CD4-positive, CD25-positive, alpha-beta regulatory T cell (primary cell): ENCODE results near the gene INSIG2. TPM values are rescaled to one million over a fixed set of nuclear protein-coding genes. Genes with fewer than 3 reads are reported as not detected.

Experiments
- ATAC-seq, 2 donors: fragments of 150-1000 bp; cut with Tn5 transposase; one replicate each; pipeline ENCODE4 v1.10.0; 2021; ENCODE audit warnings: low read depth in 2 of 2, moderate number of reproducible peaks in 2 of 2, moderate library complexity in 1 of 2
- DNase-seq, 3 donors: peaks; one replicate each; pipeline versions ENCODE4 v3.0.0 to v3.0.0-alpha.2; 2012 to 2022; ENCODE audit warnings: mixed read lengths in 1 of 3
- H3K27ac ChIP-seq: one replicate; pipeline ENCODE4 v1.7.0; 2013; ENCODE audit warnings: mild to moderate bottlenecking, low read length; ENCODE audit not compliant: insufficient read depth, poor library complexity, severe bottlenecking
- H3K27me3 ChIP-seq: one replicate; pipeline ENCODE4 v1.7.0; 2013; ENCODE audit warnings: low read length; ENCODE audit not compliant: control insufficient read depth, insufficient read depth
- H3K36me3 ChIP-seq: one replicate; pipeline ENCODE4 v1.7.0; 2013; ENCODE audit warnings: mild to moderate bottlenecking, low read length, moderate library complexity; ENCODE audit not compliant: control insufficient read depth, insufficient read depth
- H3K4me1 ChIP-seq: 2 replicates; pipeline ENCODE4 v1.7.0; 2013; ENCODE audit warnings: mild to moderate bottlenecking, low read length; ENCODE audit not compliant: insufficient read depth, control insufficient read depth, poor library complexity, severe bottlenecking
- H3K4me3 ChIP-seq: one replicate; pipeline ENCODE4 v1.7.0; 2013; ENCODE audit warnings: low read depth, mild to moderate bottlenecking, low read length, moderate library complexity
- H3K9me3 ChIP-seq, 2 experiments: 1 replicate in 1 of 2; 2 replicates in 1 of 2; pipeline ENCODE4 v1.7.0; 2013; ENCODE audit warnings: low read length in 2 of 2, mild to moderate bottlenecking in 1 of 2, moderate library complexity in 1 of 2; ENCODE audit not compliant: control insufficient read depth in 2 of 2
- H3K27ac Mint-ChIP-seq, 3 donors: one replicate each; pipeline ENCODE4 v1.8.0; 2020 to 2022; ENCODE audit warnings: mild to moderate bottlenecking in 3 of 3, mixed read lengths in 3 of 3, moderate library complexity in 2 of 3
- H3K27me3 Mint-ChIP-seq: one replicate; pipeline ENCODE4 v1.8.0; 2022; ENCODE audit warnings: mild to moderate bottlenecking, mixed read lengths
- H3K36me3 Mint-ChIP-seq: one replicate; pipeline ENCODE4 v1.8.0; 2020; ENCODE audit warnings: mixed read lengths
- H3K4me1 Mint-ChIP-seq, 4 donors: one replicate each; pipeline ENCODE4 v1.8.0; 2020 to 2022; ENCODE audit warnings: mixed read lengths in 4 of 4, mild to moderate bottlenecking in 1 of 4
- H3K4me3 Mint-ChIP-seq, 4 donors: one replicate each; pipeline ENCODE4 v1.8.0; 2020 to 2022; ENCODE audit warnings: mild to moderate bottlenecking in 4 of 4, mixed read lengths in 4 of 4, moderate library complexity in 3 of 4
- H3K9me3 Mint-ChIP-seq, 7 donors: one replicate each; pipeline ENCODE4 v1.8.0; 2020 to 2022; ENCODE audit warnings: mixed read lengths in 7 of 7, mild to moderate bottlenecking in 3 of 7, moderate library complexity in 2 of 7
- polyA plus RNA-seq, 4 donors: library from polyadenylated mRNA; unstranded; fragments of 300-500 nt; fragmentation: Illumina TruSeq; gene quantifications; one replicate each; pipeline ENCODE4 v1.2.3, GENCODE V29; 2021
- total RNA-seq: library from RNA; stranded (reverse); gene quantifications from one replicate; pipeline ENCODE4 v1.2.3, GENCODE V29; 2022

Gene INSIG2
- total RNA-seq (11.3 TPM), polyA plus RNA-seq (10 to 100 TPM; 22.4 to 29.2 (median 28.8) TPM)

GRCh38 chr2:118088051-118089024, at the start of gene INSIG2:
Gene INSIG2, plus strand, starts transcription at chr2:118088471. Its CDS starts 8,086 bp downstream, at chr2:118096557.
- no peaks in the 10 kb centered on the region for H3K9me3 ChIP-seq
- H3K4me3 ChIP-seq, result peak within 1 kb of the TSS; percentile 98
- ATAC-seq, result peak; percentile 90 to 93
- peak within 1 kb of the TSS; percentile 2 to 92 (median 46) for H3K27ac Mint-ChIP-seq
- peak; percentile 83 to 96 (median 83) for DNase-seq
- peaks cover 6% of the 10 kb centered on the region for H3K27me3 ChIP-seq
- peak within 1 kb of the TSS; percentile 86 to 94 (median 92) for H3K4me3 Mint-ChIP-seq
- peaks cover 5% of the 10 kb centered on the region for H3K36me3 Mint-ChIP-seq
- H3K4me1 ChIP-seq, result peaks cover 22% of the 10 kb centered on the region
- no peaks in the 10 kb centered on the region for H3K36me3 ChIP-seq
- H3K27ac ChIP-seq, result peak within 1 kb of the TSS; percentile 65
- no peaks in the 10 kb centered on the region for H3K9me3 Mint-ChIP-seq
- H3K4me1 Mint-ChIP-seq, result peaks cover 0 to 27% (median 10%) of the 10 kb centered on the region in 4 donors
- peaks cover 7% of the 10 kb centered on the region for H3K27me3 Mint-ChIP-seq

- Mint-ChIP-seq H3K9me3 (peaks cover 0 to 8% (median 3%) of the 10 kb centered on the region in 7 donors), H3K4me3 (no peak overlapping the region), H3K4me1 (no peaks in the 10 kb centered on the region), H3K36me3 (no peaks in the 10 kb centered on the region), H3K27ac (no peak overlapping the region), H3K27me3 (peaks cover 54% of the 10 kb centered on the region)
- ATAC-seq (no peak), DNase-seq (no peak)
- Histone ChIP-seq H3K4me1 (no peaks in the 10 kb centered on the region), H3K27ac (no peak overlapping the region), H3K4me3 (no peak overlapping the region), H3K9me3 (peaks cover 2 to 6% of the 10 kb centered on the region in 2 experiments), H3K27me3 (peaks cover 21% of the 10 kb centered on the region), H3K36me3 (no peaks in the 10 kb centered on the region)
These were observed 47.4 kb upstream of the INSIG2 start for GRCh38 chr2:118040891-118041290.

DNA sequence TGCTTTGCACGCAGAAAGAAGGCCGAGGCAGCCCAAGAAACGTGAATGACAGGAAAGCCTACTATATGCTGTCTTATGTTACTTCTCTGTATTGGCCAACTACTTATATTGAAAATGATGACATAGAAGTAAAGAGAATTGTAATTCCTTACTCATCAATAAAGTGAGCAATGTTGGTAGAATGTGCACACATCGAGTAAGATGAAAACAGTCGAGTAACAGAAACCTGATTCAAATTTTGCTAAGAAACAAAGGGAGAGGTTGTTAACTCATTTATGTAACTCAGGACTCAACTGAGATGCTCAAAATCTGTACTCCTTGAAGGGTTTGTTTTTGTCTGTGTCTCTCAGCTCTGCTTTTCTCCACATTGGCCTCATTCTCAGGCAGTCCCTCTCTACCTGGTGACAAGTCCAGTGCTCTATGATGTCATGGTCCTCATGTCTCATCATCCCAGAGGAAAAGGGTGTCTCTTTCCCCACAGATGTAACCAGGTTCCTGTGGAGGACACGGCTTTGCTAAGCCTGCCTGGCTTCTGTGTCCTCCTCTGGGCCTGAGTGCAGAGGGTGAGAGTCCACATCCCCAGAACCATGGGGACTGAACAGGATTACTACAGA, 44.1 kb upstream of the INSIG2 start:
- H3K27ac ChIP-seq, result no peak overlapping the region
- H3K4me3 Mint-ChIP-seq, result no peak overlapping the region
- ATAC-seq (no peak), DNase-seq (no peak)
- H3K27me3 Mint-ChIP-seq, result peaks cover 56% of the 10 kb centered on the region
- peaks cover 20% of the 10 kb centered on the region for H3K27me3 ChIP-seq
- no peak overlapping the region for H3K4me3 ChIP-seq
- H3K36me3 Mint-ChIP-seq, result no peaks in the 10 kb centered on the region
- no peaks in the 10 kb centered on the region for H3K9me3 ChIP-seq
- H3K4me1 ChIP-seq, result no peaks in the 10 kb centered on the region
- H3K36me3 ChIP-seq, result no peaks in the 10 kb centered on the region
- H3K9me3 Mint-ChIP-seq, result no peaks in the 10 kb centered on the region
- no peaks in the 10 kb centered on the region for H3K4me1 Mint-ChIP-seq
- H3K27ac Mint-ChIP-seq, result no peak overlapping the region

DNA sequence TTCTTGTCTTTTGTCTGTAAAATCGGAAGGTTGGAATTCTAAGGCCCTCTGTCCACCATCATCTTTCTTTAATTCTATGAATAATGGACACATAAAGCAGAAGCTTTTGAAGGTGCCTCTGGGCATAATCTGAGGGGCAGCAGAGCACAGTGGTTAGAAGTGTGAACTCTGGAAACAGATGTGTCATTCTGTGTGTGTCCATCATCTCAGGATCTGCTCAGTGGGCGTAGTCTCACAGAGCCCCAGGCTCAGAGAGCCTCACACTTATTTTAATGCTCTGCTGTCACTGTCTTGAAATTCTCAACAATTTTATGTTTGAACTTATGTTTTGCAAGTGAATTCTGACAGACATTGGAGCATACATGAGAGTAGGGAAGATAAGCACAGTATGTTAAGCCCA, 43.4 kb upstream of the INSIG2 start:
- Mint-ChIP-seq H3K27ac (no peak overlapping the region), H3K4me3 (no peak overlapping the region), H3K9me3 (no peaks in the 10 kb centered on the region), H3K4me1 (no peaks in the 10 kb centered on the region), H3K36me3 (no peaks in the 10 kb centered on the region), H3K27me3 (peaks cover 51% of the 10 kb centered on the region)
- Histone ChIP-seq H3K4me3 (no peak overlapping the region), H3K9me3 (no peaks in the 10 kb centered on the region), H3K27ac (no peak overlapping the region), H3K36me3 (no peaks in the 10 kb centered on the region), H3K4me1 (no peaks in the 10 kb centered on the region), H3K27me3 (peaks cover 21% of the 10 kb centered on the region)
- DNase-seq (no peak), ATAC-seq (no peak)

- DNase-seq, result no peak
- Mint-ChIP-seq H3K4me3 (no peak overlapping the region), H3K36me3 (no peaks in the 10 kb centered on the region), H3K27ac (no peak overlapping the region), H3K4me1 (no peaks in the 10 kb centered on the region), H3K9me3 (no peaks in the 10 kb centered on the region), H3K27me3 (peaks cover 49% of the 10 kb centered on the region)
- Histone ChIP-seq H3K4me3 (no peak overlapping the region), H3K4me1 (no peaks in the 10 kb centered on the region), H3K27me3 (peaks cover 21% of the 10 kb centered on the region), H3K36me3 (no peaks in the 10 kb centered on the region), H3K27ac (no peak overlapping the region), H3K9me3 (no peaks in the 10 kb centered on the region)
- ATAC-seq, result no peak
These were observed 43.0 kb upstream of the INSIG2 start for GRCh38 chr2:118045286-118045685.

DNA sequence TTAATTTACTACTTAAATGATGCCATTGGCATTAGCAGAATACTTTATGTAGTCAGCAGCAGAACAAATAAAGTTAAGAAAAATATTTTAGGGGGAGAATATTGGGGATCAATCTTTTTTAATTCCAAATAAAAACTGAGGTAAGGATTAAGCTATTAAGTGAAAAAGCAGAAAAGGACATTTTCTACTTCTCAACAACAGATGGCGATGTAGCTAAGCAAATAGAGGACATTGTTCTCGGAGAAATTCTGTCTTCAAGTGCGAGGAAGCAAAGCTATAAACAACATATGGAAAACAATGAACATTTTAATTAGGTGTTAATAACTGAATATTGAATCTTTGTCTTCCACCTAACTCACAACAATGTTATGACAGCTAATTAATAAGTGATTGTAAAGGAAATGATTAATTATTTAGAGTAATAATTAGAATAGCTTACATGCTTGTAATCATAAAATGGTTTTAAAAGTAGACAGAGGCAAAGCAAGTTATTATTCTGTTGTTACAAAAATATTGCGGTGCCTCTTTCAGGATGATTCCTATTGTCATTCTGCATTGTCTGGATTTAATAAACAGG, 41.5 kb upstream of the INSIG2 start:
- Mint-ChIP-seq H3K9me3 (no peaks in the 10 kb centered on the region), H3K27ac (no peak overlapping the region), H3K4me3 (no peak overlapping the region), H3K36me3 (no peaks in the 10 kb centered on the region), H3K27me3 (peaks cover 44% of the 10 kb centered on the region), H3K4me1 (no peaks in the 10 kb centered on the region)
- Histone ChIP-seq H3K4me3 (no peak overlapping the region), H3K9me3 (no peaks in the 10 kb centered on the region), H3K36me3 (no peaks in the 10 kb centered on the region), H3K27me3 (peaks cover 28% of the 10 kb centered on the region), H3K4me1 (no peaks in the 10 kb centered on the region), H3K27ac (no peak overlapping the region)
- DNase-seq (peak in 2 of 3 donors; percentile 43 to 51), ATAC-seq (no peak)

- no peaks in the 10 kb centered on the region for H3K4me1 ChIP-seq
- Mint-ChIP-seq H3K9me3 (no peaks in the 10 kb centered on the region), H3K27ac (no peak overlapping the region), H3K36me3 (no peaks in the 10 kb centered on the region), H3K4me3 (no peak overlapping the region), H3K4me1 (no peaks in the 10 kb centered on the region), H3K27me3 (peaks cover 39% of the 10 kb centered on the region)
- DNase-seq, result no peak
- no peak overlapping the region for H3K4me3 ChIP-seq
- peaks cover 32% of the 10 kb centered on the region for H3K27me3 ChIP-seq
- no peak for ATAC-seq
- H3K36me3 ChIP-seq, result no peaks in the 10 kb centered on the region
- no peak overlapping the region for H3K27ac ChIP-seq
- H3K9me3 ChIP-seq, result no peaks in the 10 kb centered on the region
These were observed 40.9 kb upstream of the INSIG2 start for GRCh38 chr2:118047380-118047826.
